Endothelial cell of umbilical vein (primary cell): ENCODE results near the gene LARGE1.

Source experiments
- CTCF ChIP-seq, 2 donors: IDR thresholded peaks; 1 replicate in 1 of 2; 2 replicates in 1 of 2; pipeline ENCODE4 v1.5.1; 2011; ENCODE audit warnings: low read length in 2 of 2, mild to moderate bottlenecking in 2 of 2, moderate library complexity in 2 of 2, control low read depth in 1 of 2, inconsistent platforms in 1 of 2, low read depth in 1 of 2; ENCODE audit not compliant: insufficient read depth in 1 of 2; ENCODE audit errors: extremely low read depth in 1 of 2
- POLR2AphosphoS5 ChIP-seq: IDR thresholded peaks from 2 replicates; pipeline ENCODE4 v1.6.1; 2012; ENCODE audit warnings: low read depth, mild to moderate bottlenecking, control low read depth, low read length, moderate library complexity; ENCODE audit not compliant: insufficient read depth

- no peak for TF ChIP-seq CTCF (IDR thresholded peaks at IDR 0.05; ENCODE audit: extremely low read depth in 1 of 2, insufficient read depth in 1 of 2, low read depth in 1 of 2, low read length in 2 of 2)
- no peak for TF ChIP-seq POLR2AphosphoS5
Measured at GRCh38 chr22:33379836-33380235, 540.4 kb downstream of the LARGE1 start.
